Measurements from ENCODE around the gene TRPV3.

- TF ChIP-seq, protein P1, sequence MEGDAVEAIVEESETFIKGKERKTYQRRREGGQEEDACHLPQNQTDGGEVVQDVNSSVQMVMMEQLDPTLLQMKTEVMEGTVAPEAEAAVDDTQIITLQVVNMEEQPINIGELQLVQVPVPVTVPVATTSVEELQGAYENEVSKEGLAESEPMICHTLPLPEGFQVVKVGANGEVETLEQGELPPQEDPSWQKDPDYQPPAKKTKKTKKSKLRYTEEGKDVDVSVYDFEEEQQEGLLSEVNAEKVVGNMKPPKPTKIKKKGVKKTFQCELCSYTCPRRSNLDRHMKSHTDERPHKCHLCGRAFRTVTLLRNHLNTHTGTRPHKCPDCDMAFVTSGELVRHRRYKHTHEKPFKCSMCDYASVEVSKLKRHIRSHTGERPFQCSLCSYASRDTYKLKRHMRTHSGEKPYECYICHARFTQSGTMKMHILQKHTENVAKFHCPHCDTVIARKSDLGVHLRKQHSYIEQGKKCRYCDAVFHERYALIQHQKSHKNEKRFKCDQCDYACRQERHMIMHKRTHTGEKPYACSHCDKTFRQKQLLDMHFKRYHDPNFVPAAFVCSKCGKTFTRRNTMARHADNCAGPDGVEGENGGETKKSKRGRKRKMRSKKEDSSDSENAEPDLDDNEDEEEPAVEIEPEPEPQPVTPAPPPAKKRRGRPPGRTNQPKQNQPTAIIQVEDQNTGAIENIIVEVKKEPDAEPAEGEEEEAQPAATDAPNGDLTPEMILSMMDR (conservative IDR thresholded peaks at IDR 0.05; ENCODE audit: low read depth, low read length) = no peak
- TF ChIP-seq EZH2phosphoT487 (IDR thresholded peaks at IDR 0.05; ENCODE audit: borderline replicate concordance, low read length) = no peak
Measured at GRCh38 chr17:3510090-3510489, 47.5 kb downstream of the TRPV3 start.
